Prostate gland (tissue), 2 donors: Measurements from ENCODE around the gene CARNS1.

Source experiments
- CTCF ChIP-seq, 4 experiments: fragments of 200-600 bp in 2 of 4; fragments of 450-650 bp in 2 of 4; sonication (generic) in 2 of 4; IDR thresholded peaks; 1 replicate in 3 of 4; 2 replicates in 1 of 4; pipeline ENCODE4 v1.5.1; 2016 to 2019; ENCODE audit warnings: antibody characterized with exemption in 4 of 4, mild to moderate bottlenecking in 2 of 4, moderate library complexity in 2 of 4
- POLR2A ChIP-seq: fragments of 450-650 bp; IDR thresholded peaks from one replicate; pipeline ENCODE4 v1.6.1; 2016; ENCODE audit warnings: antibody characterized with exemption, mild to moderate bottlenecking

- TF ChIP-seq CTCF (IDR thresholded peaks at IDR 0.05) (no peak), POLR2A (no peak)
Measured at GRCh38 chr11:67429038-67429668, 13.7 kb downstream of the CARNS1 start.
